DOHH2 (cell line): Measurements from ENCODE around the gene DAGLA.

ENCODE experiments used
- CTCF ChIP-seq: fragments of 200-600 bp; sonication (generic); IDR thresholded peaks from one replicate; pipeline ENCODE4 v1.5.1; 2014; ENCODE audit warnings: antibody characterized with exemption, mild to moderate bottlenecking, low read depth, low read length; ENCODE audit not compliant: poor library complexity, severe bottlenecking
- EZH2phosphoT487 ChIP-seq: fragments of 200-600 bp; sonication (generic); IDR thresholded peaks from 2 replicates; pipeline ENCODE4 v1.6.1; 2017; ENCODE audit warnings: borderline replicate concordance, mild to moderate bottlenecking, antibody characterized with exemption, low read length, moderate library complexity, mixed read lengths

GRCh38 chr11:61670626-61671025, 9.6 kb upstream of the DAGLA start:
- no peak for TF ChIP-seq CTCF
- no peak for TF ChIP-seq EZH2phosphoT487
